OCI-LY3 (cell line): Measurements from ENCODE around the gene ASF1A.

ENCODE experiments used
- EZH2phosphoT487 ChIP-seq: fragments of 200-600 bp; shearing (Covaris generic); IDR thresholded peaks from 2 replicates; pipeline ENCODE4 v1.6.1; 2018; ENCODE audit warnings: antibody characterized with exemption, mixed run types, low read depth
- TF ChIP-seq, protein P1 (sequence below): fragments of 200-600, 300-600 bp; sonication (generic); IDR thresholded peaks from 2 replicates; pipeline ENCODE4 v1.5.1; 2014; ENCODE audit warnings: antibody characterized with exemption, low read length, low read depth

DNA sequence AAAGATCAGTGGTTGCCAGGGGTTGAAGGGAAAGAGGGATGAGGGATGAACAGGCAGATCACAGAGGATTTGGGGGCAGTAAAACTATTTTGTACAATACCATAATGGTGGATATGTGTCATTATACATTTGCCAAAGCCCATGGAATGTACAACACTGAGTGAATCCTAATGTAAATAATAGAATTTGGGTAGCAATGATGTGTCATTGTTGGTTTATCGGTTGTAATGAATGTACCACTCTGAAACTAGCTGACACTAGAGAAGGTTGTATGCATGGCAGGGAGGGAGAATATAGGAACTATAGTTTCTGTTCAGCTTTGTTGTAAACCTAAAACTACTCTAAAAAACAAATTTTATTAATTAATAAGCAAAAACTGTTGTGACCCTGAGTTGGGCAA lies 17.8 kb upstream of the ASF1A start:
- TF ChIP-seq, protein P1, sequence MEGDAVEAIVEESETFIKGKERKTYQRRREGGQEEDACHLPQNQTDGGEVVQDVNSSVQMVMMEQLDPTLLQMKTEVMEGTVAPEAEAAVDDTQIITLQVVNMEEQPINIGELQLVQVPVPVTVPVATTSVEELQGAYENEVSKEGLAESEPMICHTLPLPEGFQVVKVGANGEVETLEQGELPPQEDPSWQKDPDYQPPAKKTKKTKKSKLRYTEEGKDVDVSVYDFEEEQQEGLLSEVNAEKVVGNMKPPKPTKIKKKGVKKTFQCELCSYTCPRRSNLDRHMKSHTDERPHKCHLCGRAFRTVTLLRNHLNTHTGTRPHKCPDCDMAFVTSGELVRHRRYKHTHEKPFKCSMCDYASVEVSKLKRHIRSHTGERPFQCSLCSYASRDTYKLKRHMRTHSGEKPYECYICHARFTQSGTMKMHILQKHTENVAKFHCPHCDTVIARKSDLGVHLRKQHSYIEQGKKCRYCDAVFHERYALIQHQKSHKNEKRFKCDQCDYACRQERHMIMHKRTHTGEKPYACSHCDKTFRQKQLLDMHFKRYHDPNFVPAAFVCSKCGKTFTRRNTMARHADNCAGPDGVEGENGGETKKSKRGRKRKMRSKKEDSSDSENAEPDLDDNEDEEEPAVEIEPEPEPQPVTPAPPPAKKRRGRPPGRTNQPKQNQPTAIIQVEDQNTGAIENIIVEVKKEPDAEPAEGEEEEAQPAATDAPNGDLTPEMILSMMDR = no peak
- no peak for TF ChIP-seq EZH2phosphoT487
